GM23338 (cell line): Measurements from ENCODE around the gene TLE3.

Source experiments
- CTCF ChIP-seq, 2 experiments: fragments of 200-600 bp in 1 of 2; sonication (generic) in 1 of 2; conservative IDR thresholded peaks; 2 replicates each; pipeline versions ENCODE4 v1.5.1 to v1.6.1; 2016 to 2017; ENCODE audit warnings: antibody characterized with exemption in 2 of 2, low read depth in 2 of 2, mild to moderate bottlenecking in 2 of 2, moderate library complexity in 1 of 2
- EZH2 ChIP-seq: fragments of 200-600 bp; sonication (generic); IDR thresholded peaks from one replicate; pipeline ENCODE4 v1.8.0; 2017; ENCODE audit warnings: antibody characterized with exemption, mild to moderate bottlenecking, low read depth; ENCODE audit not compliant: unreplicated experiment
- JUNB ChIP-seq: IDR thresholded peaks from one replicate; pipeline ENCODE4 v1.6.1; 2016; ENCODE audit warnings: antibody characterized with exemption; ENCODE audit not compliant: unreplicated experiment
- POLR2AphosphoS5 ChIP-seq: IDR thresholded peaks from 2 replicates; pipeline ENCODE4 v1.6.1; 2016; ENCODE audit warnings: antibody characterized with exemption, low read depth
- REST ChIP-seq: IDR thresholded peaks from one replicate; pipeline ENCODE4 v1.6.1; 2018; ENCODE audit warnings: antibody characterized with exemption; ENCODE audit not compliant: unreplicated experiment
- ZNF114 ChIP-seq: fragments of 250-450 bp; sonication (Bioruptor Pico); IDR thresholded peaks from 2 replicates; pipeline ENCODE4 v1.5.0; 2020; ENCODE audit warnings: mild to moderate bottlenecking, moderate library complexity

GRCh38 chr15:70029297-70029701 is 68.4 kb downstream of the TLE3 start:
- TF ChIP-seq POLR2AphosphoS5 (no peak), EZH2 (no peak), CTCF (conservative IDR thresholded peaks at IDR 0.05; ENCODE audit: low read depth in 2 of 2) (no peak), REST (no peak), JUNB (no peak), ZNF114 (CRISPR knock-in tag) (no peak)
